ENCODE data around the gene KRT8. TPM values are rescaled to one million over a fixed set of nuclear protein-coding genes. Genes with fewer than 3 reads are reported as not detected.
"Not testable (repeated sequence)": the region's sequence is repeated elsewhere in the genome, so short reads cannot be mapped to it uniquely, and the experiment has no call there.

Gene KRT8
- 5.7 TPM for total RNA-seq
- long read RNA-seq, partial matches to known transcripts, result 18 of 21 reads
- long read RNA-seq, other reads (novel, unspliced or antisense), result 2 of 21 reads

DNA sequence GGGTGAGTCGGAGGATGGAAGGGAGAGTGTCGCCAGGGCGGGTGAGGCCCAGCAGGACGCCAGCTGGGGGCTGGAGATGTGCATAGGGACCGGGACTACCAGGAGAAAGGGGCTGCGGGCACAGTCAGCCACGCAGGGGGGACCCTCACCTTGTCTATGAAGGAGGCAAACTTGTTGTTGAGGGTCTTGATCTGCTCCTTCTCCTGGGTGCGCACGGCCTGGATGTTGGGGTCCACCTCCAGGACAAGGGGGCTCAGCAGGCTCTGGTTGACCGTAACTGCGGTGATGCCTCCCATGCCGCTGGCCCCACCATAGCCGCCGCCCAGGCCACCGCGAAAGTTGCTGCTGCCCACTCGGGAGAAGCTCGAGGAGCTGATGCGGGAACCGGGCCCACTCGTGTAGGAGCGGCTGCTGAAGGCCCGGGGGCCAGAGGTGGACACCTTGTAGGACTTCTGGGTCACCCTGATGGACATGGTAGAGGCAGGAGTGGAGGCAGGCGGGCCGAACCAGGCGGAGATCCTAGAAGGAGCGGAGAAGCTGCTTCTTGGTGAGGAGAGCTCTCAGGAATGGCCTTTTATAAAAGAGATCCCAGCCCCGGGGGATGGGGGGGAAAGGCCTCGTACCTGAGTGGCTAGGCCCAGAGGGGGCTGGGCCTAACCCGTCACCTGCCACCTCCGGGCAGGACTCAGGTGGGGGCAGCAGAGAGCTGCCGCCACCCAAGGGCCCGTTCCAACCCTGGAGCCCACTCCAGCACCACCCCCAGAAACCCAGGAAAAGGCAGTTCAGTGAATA, at the start of gene KRT8:
Gene KRT8, minus strand, starts transcription at position 568 of the 792 bp plus-strand sequence. Its CDS starts 95 bp downstream, at position 473.
- DNase-seq (ENCODE audit: low spot score), result not testable (repeated sequence)

DNA sequence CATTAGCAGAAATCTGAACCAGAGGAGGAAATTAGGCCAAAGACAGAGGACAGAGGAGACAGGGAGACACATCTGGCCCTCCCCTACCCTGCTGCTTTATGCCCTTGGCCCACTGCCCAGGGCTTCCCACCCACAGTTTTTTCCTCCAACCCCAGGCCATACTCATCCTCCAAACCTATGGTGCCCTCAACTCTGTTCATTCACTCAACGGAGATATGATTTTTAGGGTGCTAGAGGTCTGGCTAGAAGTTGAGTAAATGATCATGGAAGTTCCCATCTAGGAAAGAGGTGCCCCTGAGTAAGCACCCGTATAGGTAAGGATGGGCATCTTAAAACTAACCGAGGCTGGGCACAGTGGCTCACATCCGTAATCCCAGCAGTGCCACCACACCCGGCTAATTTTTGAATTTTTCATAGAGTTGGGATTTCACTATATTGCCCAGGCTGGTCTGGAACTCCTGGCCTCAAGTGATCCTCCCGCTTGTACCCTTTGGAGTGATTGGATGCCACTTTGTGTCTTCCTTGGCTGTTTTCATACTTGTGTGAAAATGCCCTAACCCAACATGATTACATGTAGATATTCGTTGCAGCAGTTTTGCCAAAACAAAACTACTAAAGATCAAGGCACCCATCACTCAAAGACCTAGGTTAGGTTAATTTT, 48.4 kb upstream of the KRT8 start:
- DNase-seq (ENCODE audit: low spot score), result no peak

DNA sequence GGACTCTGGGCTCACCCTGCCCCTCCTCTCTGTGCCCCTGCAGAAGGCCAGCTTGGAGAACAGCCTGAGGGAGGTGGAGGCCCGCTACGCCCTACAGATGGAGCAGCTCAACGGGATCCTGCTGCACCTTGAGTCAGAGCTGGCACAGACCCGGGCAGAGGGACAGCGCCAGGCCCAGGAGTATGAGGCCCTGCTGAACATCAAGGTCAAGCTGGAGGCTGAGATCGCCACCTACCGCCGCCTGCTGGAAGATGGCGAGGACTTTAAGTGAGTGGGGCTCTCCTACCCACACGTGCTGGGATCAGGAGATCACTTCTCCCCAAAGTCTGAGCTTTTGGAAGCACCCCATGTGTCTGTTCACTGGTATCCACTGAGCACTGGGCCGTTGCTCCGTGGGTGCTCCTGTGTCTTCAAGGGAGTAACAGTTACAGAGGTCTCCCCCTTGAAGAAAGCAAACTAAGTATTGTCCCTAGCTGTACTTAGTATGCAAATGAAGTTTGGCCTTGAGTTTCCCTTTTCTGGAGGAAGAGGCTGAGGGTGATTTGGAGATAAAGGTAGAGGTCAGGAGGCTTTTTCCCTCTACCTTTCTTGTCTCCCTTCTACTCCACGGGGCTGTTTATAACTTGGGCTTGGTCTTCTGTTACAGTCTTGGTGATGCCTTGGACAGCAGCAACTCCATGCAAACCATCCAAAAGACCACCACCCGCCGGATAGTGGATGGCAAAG, 47.4 kb upstream of the KRT8 start:
- DNase-seq (ENCODE audit: low spot score), result no peak

- no peak for DNase-seq (ENCODE audit: low spot score)
These were observed 46.8 kb upstream of the KRT8 start for GRCh38 chr12:52951640-52952039.

DNA sequence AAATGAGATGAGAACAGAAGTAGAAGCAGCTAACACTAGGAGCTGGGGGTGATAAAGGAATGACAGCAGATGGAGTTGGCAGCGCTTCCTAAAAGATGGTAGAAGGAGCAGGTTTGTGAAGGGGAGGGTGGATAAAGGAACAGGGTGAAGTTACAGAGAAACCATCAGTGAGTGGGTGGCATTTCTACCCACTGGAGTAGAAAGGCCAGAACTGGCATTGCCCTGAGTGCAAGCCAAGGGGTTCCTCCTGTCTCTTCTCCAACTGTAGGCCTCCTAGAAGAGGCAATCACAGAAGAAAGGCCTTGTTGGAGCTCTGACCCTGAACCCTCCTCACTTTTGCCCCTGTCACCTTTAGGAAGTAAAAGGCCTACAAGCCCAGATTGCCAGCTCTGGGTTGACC, 46.2 kb upstream of the KRT8 start:
- DNase-seq (ENCODE audit: low spot score), result no peak

GRCh38 chr12:52950553-52950952, 45.7 kb upstream of the KRT8 start:
- no peak for DNase-seq (ENCODE audit: low spot score)

GRCh38 chr12:52949413-52950331, 44.8 kb upstream of the KRT8 start:
- no peak for DNase-seq (ENCODE audit: low spot score)

DNA sequence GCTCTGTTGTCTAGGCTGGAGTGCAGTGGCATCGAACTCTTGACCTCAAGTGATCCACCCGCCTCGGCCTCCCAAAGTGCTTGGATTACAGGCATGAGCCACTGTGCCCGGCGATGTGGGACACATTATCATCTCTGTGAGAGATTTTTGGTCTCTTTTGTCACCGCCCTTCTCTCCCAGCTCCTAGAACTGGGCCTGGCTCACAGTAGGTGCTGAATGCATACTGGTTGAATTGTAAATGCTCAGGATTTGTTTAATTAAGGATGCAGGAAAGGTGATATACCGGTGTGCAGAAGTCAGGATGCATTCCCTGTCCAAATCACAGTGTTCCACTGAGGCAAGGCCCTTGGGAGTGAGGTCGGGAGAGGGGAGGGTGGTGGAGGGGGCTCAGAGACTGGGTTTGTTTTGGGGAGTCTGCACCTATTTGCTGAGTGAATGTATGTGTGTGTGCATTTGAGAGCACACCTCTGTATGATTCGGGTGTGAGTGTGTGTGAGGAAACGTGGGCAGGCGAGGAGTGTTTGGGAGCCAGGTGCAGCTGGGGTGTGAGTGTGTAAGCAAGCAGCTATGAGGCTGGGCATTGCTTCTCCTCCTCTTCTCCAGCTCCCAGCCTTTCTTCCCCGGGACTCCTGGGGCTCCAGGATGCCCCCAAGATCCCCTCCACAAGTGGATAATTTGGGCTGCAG, 43.0 kb upstream of the KRT8 start:
- no peak for DNase-seq (ENCODE audit: low spot score)

GRCh38 chr12:52946797-52947547, 42.1 kb upstream of the KRT8 start:
- no peak for DNase-seq (ENCODE audit: low spot score)

DNA sequence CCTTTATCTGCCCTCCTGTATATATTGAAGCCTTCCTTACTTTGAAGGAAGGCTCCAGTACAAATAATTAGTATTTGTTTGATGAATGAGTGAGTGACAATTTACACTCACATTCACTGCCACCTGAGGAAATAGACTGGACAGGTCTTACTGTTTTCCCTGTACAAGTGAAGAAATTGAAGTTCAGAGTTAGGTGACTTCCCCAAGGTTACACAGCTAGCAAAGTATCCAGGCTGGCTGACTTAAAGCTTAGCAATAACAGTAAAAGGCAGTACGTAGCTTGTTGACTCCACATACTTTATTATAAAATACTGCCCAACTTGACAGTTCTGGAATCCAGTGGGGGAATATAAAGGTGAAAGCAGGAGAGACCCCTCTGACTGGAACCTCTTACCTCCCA, 41.5 kb upstream of the KRT8 start:
- no peak for DNase-seq (ENCODE audit: low spot score)

- DNase-seq (ENCODE audit: low spot score), result no peak
These were observed 40.7 kb upstream of the KRT8 start for GRCh38 chr12:52945389-52946232.

GRCh38 chr12:52944683-52945388, 40.0 kb upstream of the KRT8 start:
- no peak for DNase-seq (ENCODE audit: low spot score)

DNA sequence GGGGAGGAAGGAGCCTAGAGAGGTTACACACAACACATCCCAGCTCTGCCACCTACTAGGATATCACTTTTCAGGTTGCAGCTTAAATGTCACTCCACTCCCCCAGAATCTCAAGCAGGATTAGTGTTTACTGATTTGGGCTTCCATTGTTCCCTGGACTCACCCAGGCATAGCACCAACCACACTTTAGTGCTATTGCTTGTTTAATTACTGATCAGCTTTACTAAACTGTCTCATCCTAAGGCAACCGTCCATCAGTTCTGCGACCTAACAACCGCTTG, 38.0 kb upstream of the KRT8 start:
- no peak for DNase-seq (ENCODE audit: low spot score)

GRCh38 chr12:52942066-52942900, 37.4 kb upstream of the KRT8 start:
- DNase-seq (ENCODE audit: low spot score), result no peak

DNA sequence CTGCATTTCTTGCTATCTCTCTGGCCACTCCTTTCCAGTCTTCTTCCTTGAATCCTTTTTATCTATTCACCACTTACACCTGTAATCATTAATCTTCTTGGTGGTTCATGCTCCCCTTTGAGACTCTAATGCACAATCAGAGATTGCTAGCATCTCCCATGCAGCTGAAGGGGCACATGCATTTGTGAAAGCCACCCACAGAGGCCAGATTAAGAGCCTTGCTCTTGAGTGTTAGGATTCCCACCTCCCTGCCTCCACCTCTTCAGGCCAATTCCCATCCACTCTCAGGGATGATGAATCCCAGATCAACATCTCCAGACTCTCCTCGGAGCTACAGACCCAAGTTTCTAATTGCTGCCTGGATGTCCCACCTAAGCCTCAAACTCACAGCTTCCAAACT, 24.7 kb upstream of the KRT8 start:
- DNase-seq (ENCODE audit: low spot score), result no peak

DNA sequence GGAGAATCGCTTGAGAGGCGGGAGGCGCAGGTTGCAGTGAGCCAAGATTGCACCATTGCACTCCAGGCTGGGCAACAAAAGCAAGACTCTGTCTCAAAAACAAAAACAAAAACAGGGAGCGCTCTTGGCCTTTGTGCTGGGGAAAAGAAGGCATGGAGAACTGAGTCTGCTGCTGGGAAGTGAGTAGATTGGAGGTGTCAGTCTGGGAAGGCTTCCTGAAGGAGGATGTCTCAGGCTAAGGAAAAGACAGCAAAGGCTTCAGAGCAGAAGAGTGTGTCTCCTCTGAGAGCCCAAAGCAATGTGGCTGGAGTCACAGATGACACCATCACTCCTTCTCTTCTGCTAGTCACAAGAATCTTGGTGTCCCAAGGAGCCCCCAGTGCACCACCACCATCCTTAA, 23.1 kb upstream of the KRT8 start:
- DNase-seq (ENCODE audit: low spot score), result no peak

DNA sequence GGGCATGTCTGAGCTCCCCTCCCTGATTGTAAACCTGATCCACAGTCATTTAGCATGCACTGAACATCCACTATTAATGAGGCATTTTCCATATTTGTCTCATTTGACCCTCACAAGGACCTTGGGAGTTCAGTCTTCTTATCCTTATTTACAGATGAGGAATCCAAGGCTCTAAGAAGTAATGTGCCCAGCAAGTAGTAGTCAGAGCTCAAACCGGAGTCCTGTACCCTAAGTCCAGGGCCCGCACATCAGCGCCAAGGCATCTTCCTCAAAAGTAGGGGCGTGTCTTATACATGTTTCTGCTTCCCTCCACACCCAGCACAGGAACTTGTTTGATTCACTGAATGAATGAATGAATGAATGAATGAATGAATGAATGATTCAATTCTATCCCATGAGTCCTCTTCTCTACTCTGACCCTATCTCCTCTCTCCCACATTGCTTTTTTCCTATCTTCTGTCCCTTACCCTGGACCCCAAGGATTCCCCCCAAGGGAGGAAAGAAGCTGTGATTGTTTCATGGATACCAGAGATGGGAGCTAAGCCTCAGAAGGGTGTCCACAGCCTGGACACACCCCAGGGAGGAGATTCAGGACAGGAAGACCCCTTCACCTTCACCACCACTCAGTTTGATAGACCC, 21.8 kb upstream of the KRT8 start:
- DNase-seq (ENCODE audit: low spot score), result no peak

Measured in mesenteric fat pad (tissue), 1 donor.